Thyroid gland (tissue), 4 donors: ENCODE data around the gene F8.

Source experiments
- POLR2A ChIP-seq, 2 donors: fragments of 450-650 bp; IDR thresholded peaks; one replicate each; pipeline ENCODE4 v1.6.1; 2017; ENCODE audit warnings: antibody characterized with exemption in 2 of 2, mild to moderate bottlenecking in 2 of 2, moderate library complexity in 1 of 2
- TF ChIP-seq, protein P1 (sequence below), 6 experiments: fragments of 200-600 bp in 3 of 6; fragments of 450-650 bp in 3 of 6; sonication (generic) in 3 of 6; IDR thresholded peaks; one replicate each; pipeline ENCODE4 v1.5.1; 2016 to 2019; ENCODE audit warnings: antibody characterized with exemption in 6 of 6, mild to moderate bottlenecking in 2 of 6, inconsistent platforms in 1 of 6, moderate library complexity in 1 of 6

DNA sequence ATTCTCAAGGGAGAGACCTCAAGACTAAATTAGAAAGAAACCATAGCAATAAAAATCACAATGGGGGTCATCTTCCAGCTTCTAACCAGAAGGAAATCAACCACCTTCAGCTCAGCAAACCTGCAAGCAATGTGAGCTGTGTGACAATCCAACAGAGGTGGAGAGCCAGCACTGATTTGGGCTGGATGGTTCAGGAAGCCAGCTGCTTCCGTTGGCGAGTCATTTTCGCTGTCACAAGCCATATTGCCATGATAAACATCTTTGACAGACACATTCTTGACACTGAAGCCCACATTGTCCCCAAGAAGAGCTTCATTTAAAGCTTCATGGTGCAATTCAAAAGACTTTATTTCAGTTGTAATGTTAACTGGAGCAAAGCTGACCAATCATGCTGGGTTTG lies 113.7 kb downstream of the F8 start:
- TF ChIP-seq, protein P1, sequence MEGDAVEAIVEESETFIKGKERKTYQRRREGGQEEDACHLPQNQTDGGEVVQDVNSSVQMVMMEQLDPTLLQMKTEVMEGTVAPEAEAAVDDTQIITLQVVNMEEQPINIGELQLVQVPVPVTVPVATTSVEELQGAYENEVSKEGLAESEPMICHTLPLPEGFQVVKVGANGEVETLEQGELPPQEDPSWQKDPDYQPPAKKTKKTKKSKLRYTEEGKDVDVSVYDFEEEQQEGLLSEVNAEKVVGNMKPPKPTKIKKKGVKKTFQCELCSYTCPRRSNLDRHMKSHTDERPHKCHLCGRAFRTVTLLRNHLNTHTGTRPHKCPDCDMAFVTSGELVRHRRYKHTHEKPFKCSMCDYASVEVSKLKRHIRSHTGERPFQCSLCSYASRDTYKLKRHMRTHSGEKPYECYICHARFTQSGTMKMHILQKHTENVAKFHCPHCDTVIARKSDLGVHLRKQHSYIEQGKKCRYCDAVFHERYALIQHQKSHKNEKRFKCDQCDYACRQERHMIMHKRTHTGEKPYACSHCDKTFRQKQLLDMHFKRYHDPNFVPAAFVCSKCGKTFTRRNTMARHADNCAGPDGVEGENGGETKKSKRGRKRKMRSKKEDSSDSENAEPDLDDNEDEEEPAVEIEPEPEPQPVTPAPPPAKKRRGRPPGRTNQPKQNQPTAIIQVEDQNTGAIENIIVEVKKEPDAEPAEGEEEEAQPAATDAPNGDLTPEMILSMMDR (IDR thresholded peaks at IDR 0.05): no peak
- TF ChIP-seq POLR2A (IDR thresholded peaks at IDR 0.05): no peak
